ENCODE data around the gene ADAM30. TPM values are rescaled to one million over a fixed set of nuclear protein-coding genes. Genes with fewer than 3 reads are reported as not detected.

ADAM30 gene
- total RNA-seq, 1 donor from 2014 or later = not detected

GRCh38 chr1:119906927-119907652, 10.8 kb upstream of the ADAM30 start:
- Mint-ChIP-seq H3K27me3 (ENCODE audit: insufficient read depth, low read depth) (no peaks in the 10 kb centered on the region), H3K9me3 (peaks cover 6% of the 10 kb centered on the region), H3K4me1 (peaks cover 7% of the 10 kb centered on the region), H3K27ac (no peak overlapping the region), H3K4me3 (no peak overlapping the region), H3K36me3 (peaks cover 3% of the 10 kb centered on the region)
- H3K27ac ChIP-seq = no peak overlapping the region
- no peak overlapping the region for H2AFZ ChIP-seq (replicated peaks)
- H3K79me2 ChIP-seq (ENCODE audit: low read depth) = no peaks in the 10 kb centered on the region
- H3K4me3 ChIP-seq = no peak overlapping the region
- DNase-seq (ENCODE audit: low spot score) = no peak
- H3K9me3 ChIP-seq (ENCODE audit: low read depth) = no peaks in the 10 kb centered on the region
- no peak overlapping the region for H3K9ac ChIP-seq
- H3K4me2 ChIP-seq = no peak overlapping the region
- H3F3A ChIP-seq (ENCODE audit: low read depth) = no peaks in the 10 kb centered on the region
- no peaks in the 10 kb centered on the region for H3K27me3 ChIP-seq
- H3K4me1 ChIP-seq = peaks cover 9% of the 10 kb centered on the region
- H4K20me1 ChIP-seq (ENCODE audit: low read depth) = no peaks in the 10 kb centered on the region
- H3K36me3 ChIP-seq = no peaks in the 10 kb centered on the region
- TF ChIP-seq EZH2phosphoT487 (IDR thresholded peaks at IDR 0.05) (no peak), CTCF (IDR thresholded peaks at IDR 0.05) (no peak), EZH2 (IDR thresholded peaks at IDR 0.05) (no peak)

GRCh38 chr1:119903443-119903835, 7.1 kb upstream of the ADAM30 start:
- H3K36me3 Mint-ChIP-seq = peaks cover 3% of the 10 kb centered on the region
- Histone ChIP-seq H3K4me3 (no peak overlapping the region), H3K9ac (no peak overlapping the region), H3K27ac (no peak overlapping the region), H2AFZ (replicated peaks) (no peak overlapping the region), H3K9me3 (ENCODE audit: low read depth) (no peaks in the 10 kb centered on the region), H3K4me2 (no peak overlapping the region), H3F3A (ENCODE audit: low read depth) (no peaks in the 10 kb centered on the region), H3K79me2 (ENCODE audit: low read depth) (no peaks in the 10 kb centered on the region), H3K4me1 (no peaks in the 10 kb centered on the region), H4K20me1 (ENCODE audit: low read depth) (no peaks in the 10 kb centered on the region), H3K36me3 (no peaks in the 10 kb centered on the region), H3K27me3 (no peaks in the 10 kb centered on the region)
- no peaks in the 10 kb centered on the region for H3K27me3 Mint-ChIP-seq (ENCODE audit: insufficient read depth, low read depth)
- DNase-seq (ENCODE audit: low spot score) = no peak
- peaks cover 7% of the 10 kb centered on the region for H3K4me1 Mint-ChIP-seq
- no peak overlapping the region for H3K27ac Mint-ChIP-seq
- TF ChIP-seq EZH2phosphoT487 (IDR thresholded peaks at IDR 0.05) = no peak
- H3K9me3 Mint-ChIP-seq = peaks cover 6% of the 10 kb centered on the region
- no peak overlapping the region for H3K4me3 Mint-ChIP-seq

GRCh38 chr1:119902775-119903442, 6.6 kb upstream of the ADAM30 start:
- H3K79me2 ChIP-seq (ENCODE audit: low read depth) = no peaks in the 10 kb centered on the region
- H3K27ac ChIP-seq = no peak overlapping the region
- Mint-ChIP-seq H3K4me3 (no peak overlapping the region), H3K4me1 (peaks cover 7% of the 10 kb centered on the region), H3K27me3 (ENCODE audit: insufficient read depth, low read depth) (no peaks in the 10 kb centered on the region), H3K36me3 (peaks cover 3% of the 10 kb centered on the region), H3K9me3 (peaks cover 6% of the 10 kb centered on the region), H3K27ac (no peak overlapping the region)
- H3K4me1 ChIP-seq = no peaks in the 10 kb centered on the region
- no peaks in the 10 kb centered on the region for H4K20me1 ChIP-seq (ENCODE audit: low read depth)
- H3K4me3 ChIP-seq = no peak overlapping the region
- H3F3A ChIP-seq (ENCODE audit: low read depth) = no peaks in the 10 kb centered on the region
- TF ChIP-seq EZH2 (IDR thresholded peaks at IDR 0.05) (no peak), EZH2phosphoT487 (IDR thresholded peaks at IDR 0.05) (no peak), CTCF (IDR thresholded peaks at IDR 0.05) (no peak)
- H2AFZ ChIP-seq (replicated peaks) = no peak overlapping the region
- no peak overlapping the region for H3K9ac ChIP-seq
- no peak for DNase-seq (ENCODE audit: low spot score)
- no peaks in the 10 kb centered on the region for H3K9me3 ChIP-seq (ENCODE audit: low read depth)
- no peaks in the 10 kb centered on the region for H3K27me3 ChIP-seq
- H3K36me3 ChIP-seq = no peaks in the 10 kb centered on the region
- no peak overlapping the region for H3K4me2 ChIP-seq

Measured in neural progenitor cell (in vitro differentiated cells).